GM19468 (cell line): ENCODE results near the gene FOXP2.
"Not testable (repeated sequence)": the region's sequence is repeated elsewhere in the genome, so short reads cannot be mapped to it uniquely, and the experiment has no call there.

ENCODE experiments used
- ATAC-seq: cut with Tn5 transposase; IDR thresholded peaks from one replicate; pipeline ENCODE4 v1.9.1; 2021; ENCODE audit warnings: mild to moderate bottlenecking, moderate library complexity, moderate number of reproducible peaks; ENCODE audit not compliant: unreplicated experiment; ENCODE audit errors: extremely low read depth

FOXP2 gene

DNA sequence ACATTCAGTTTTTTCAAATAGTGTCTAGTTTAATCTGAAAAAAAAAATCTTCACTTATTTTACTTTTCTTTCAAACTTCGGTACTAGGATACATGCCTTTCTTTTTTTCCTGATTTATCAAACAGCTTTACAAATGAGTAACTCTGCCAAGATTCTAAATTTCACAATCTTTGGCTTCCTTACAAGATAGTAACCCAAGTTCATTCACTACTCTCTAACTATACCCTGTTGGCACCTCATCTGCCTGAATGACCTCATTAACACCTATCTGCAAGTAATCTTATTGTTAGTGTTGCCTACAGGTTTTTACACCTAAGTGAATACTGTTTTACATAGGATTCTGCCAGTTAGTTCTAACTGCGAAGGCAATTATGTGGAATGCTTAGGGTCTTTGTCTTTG, 159.8 kb downstream of the FOXP2 start:
- ATAC-seq: no peak

DNA sequence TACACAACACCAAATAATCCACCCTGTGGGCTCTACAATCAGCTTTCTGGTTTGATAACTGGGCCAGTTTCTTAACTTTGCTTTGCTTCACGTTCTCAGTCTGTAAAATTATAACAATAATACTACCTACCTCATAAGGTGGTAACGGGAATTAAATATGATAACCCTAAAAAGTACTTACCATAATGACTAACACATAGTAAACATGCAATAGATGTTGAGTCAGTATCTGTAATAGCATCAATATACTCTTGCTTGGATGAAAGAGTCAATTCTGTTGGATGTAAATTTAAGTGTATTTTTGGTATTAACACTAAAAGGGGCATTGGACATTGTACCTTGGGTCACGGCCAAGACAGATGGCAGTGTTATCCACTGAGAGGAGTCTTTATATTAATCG, 160.5 kb downstream of the FOXP2 start:
- no peak for ATAC-seq

DNA sequence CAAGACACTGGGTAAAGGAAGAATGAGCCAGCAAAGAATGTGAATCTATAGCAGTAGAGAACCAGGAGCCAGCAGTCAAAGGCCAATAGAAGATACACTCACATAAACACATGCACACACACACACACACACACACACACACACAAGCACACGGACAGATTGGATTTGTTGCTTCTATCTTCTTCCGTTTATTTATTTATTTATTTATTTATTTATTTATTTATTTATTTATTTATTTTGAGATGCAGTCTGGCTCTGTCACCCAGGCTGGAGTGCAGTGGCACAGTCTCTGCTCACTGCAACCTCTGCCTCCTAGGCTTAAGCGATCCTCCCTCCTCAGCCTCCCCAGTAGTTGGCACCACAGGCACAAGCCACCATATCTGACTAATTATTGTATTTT, 166.3 kb downstream of the FOXP2 start:
- ATAC-seq: not testable (repeated sequence)

DNA sequence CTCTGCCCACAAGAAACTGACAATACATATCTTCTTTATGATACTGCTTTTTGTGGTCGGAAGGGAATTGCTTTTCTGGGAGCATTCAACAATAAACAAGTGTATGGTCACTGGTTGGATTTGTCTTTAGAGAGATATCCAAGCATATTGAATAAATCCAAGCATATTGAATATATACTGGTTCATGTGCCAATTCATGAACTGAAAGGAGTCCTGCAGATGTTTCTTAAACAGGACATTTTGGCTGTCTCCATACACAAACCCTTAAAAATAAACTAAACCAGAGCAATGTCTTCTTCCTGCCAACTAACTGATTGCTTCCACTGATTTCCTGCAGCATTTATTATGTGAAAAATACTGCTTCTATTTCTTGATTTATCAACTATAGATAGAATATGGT, 173.9 kb downstream of the FOXP2 start:
- ATAC-seq: no peak

DNA sequence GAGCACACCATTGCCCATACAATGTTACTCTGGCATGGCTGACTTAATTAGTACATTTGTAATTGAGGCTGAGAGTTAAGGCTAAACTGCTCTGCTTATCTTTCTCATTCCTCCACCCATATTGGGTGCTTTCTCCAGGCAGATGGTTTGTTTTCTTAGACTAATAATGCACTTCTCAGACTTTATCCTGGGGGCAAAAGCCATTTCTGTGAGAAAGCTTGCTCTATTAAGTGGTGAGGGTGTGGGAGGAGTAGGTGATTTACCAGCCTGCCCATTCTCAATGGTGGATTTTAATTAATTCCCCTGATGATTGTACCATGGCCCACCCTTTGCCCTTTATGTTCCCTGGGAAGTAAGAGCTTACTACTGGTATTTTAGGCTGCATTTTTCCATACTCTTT, 174.8 kb downstream of the FOXP2 start:
- no peak for ATAC-seq

DNA sequence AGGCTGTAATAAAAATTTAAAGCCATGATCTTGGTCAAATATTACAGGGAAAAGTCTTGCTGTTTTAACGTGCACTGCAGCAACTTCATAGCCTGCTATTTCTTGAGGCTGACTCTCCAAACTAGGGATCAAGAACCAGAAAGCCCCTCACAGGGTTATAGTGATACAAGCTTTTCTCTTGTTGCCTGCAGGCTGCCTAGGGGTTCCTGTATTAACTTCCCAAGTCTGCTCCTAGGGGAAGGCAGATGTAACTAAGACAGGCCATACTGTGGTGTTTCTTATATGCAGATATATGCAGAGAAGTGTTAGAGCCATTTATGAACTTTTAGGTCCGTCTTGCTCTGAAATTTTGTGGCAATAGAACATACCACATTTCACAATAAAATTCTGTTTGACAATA, 175.7 kb downstream of the FOXP2 start:
- no peak for ATAC-seq

- ATAC-seq: no peak
Measured at GRCh38 chr7:114598946-114599345, 184.3 kb downstream of the FOXP2 start.

DNA sequence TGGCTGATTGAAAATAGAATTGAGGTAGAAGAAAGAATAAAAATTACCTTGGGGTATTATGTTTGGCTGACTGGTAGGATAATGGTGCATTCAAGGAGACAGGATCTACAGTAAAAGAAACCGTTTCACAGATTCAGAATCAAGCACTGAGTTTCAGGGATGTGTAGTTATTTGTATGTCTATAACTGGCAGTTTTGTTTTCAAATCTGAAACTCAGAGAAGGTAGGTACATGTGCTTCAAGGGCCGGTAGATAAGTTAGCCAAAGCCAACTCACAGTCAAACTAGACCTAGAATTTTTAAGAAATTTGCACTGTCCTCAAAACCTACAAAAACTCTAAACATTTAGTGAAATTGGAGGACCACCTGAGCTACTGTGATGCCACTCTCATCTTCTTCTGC, 191.5 kb downstream of the FOXP2 start:
- no peak for ATAC-seq

DNA sequence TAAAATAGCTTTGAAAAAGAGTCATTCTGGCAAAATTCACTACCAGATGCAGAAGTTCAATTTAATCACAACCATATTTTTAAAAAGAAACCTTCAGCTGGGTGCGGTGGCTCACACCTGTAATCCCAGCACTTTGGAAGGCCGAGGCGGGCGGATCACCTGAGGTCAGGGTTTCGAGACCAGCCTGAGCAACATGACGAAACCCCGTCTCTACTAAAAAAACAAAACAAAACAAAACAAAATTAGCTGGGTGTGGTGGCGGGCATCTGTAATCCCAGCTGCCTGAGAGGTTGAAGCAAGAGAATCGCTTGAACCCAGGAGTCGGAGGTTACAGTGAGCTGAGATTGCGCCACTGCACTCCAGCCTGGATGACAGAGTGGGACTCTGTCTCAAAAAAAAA, 194.2 kb downstream of the FOXP2 start:
- not testable (repeated sequence) for ATAC-seq

GRCh38 chr7:114620208-114620607, 205.6 kb downstream of the FOXP2 start:
- ATAC-seq: no peak

DNA sequence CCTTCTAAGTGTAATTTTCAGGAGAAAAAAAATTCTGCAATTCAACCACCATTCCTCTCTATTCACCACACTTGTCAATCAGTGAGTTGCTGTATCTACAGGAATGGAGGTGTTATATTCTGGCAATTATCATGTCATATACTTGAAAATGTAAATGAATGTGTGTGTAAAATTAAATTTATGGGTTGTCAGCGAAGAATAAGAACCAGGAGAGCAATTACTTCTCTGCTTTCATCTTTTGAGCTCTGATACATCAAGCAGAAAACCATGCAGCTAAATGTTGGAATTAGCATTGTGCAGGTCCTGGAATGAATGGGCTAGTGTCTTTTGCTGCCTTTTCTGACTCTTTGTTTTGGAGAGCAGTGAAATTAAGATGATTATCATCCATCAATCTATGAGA, 207.6 kb downstream of the FOXP2 start:
- no peak for ATAC-seq

DNA sequence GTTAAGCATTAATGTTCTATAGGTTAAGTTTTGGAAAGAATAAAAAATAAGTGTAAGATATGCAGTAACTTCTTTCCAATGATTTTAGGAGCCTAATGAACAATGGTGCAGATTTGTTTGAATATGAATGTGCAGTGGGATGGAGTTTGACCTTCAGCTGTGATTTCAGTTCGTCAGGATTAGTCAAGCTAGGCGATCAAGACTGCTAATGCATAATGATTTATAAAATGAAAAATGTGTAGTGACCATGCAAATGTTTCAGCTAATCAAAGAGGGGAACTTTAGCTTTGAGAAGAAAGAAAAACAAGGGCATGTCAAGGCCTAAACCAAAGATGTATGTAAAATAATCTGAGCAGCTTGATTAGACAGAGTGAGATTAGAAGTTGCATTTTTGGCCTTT, 208.5 kb downstream of the FOXP2 start:
- no peak for ATAC-seq

- no peak for ATAC-seq
Measured at GRCh38 chr7:114627231-114627630, 212.6 kb downstream of the FOXP2 start.

DNA sequence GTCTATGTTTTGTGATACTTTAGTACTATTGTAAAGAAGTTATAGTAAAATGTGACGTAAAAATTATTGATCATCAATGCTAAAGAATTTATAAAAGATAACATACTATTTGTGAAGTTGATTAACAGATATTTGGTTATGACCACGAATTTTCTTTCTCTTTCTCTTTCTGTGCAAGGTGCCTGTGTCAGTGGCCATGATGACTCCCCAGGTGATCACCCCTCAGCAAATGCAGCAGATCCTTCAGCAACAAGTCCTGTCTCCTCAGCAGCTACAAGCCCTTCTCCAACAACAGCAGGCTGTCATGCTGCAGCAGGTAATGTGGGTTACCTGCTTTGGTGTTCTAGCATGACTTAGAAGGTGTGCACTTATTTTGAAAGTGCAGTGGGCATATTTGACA, 213.7 kb downstream of the FOXP2 start:
- no peak for ATAC-seq

GRCh38 chr7:114629762-114630161, 215.1 kb downstream of the FOXP2 start:
- ATAC-seq: no peak

GRCh38 chr7:114630201-114630990, 215.8 kb downstream of the FOXP2 start:
- no peak for ATAC-seq

DNA sequence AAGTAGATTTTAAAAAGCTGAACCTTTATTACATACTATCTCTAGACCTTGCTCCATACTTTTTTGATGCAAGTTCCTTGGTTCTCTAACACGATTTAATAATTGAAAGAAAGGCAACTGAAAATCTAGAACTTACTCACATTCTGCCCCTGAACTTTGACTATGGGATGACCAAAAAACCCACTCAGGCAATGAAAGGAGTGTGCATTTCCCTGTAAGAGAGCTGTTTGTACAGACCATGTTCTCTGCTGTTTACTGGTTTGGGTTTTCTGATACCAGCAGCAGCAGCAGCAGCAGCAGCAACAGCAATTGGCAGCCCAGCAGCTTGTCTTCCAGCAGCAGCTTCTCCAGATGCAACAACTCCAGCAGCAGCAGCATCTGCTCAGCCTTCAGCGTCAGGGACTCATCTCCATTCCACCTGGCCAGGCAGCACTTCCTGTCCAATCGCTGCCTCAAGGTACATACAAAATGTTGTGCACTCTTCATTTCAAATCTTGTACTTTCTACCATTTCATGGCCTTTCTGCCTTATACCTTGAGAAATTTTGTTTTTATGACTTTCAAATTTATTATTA, 216.7 kb downstream of the FOXP2 start:
- ATAC-seq: no peak

DNA sequence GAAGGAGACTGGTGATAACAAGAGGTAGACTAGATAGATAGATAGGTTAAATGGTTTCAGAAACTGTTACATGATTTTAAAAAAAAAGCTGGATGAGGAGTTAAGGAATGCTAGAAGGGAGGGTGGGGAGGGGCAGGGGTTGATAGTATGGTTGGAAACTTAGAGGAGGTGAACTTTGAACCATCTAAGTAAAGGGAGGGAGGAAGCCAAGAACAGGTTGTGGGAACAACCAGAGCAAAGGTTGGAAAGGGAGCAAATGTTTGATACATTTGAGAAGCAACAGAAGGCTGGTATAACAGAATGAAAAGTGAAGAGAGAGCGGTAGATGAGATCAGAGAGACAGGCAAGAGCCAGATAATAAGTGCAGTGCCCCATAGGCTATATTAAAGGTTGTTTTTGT, 224.8 kb downstream of the FOXP2 start:
- no peak for ATAC-seq

GRCh38 chr7:114644455-114644854, 229.8 kb downstream of the FOXP2 start:
- no peak for ATAC-seq

- no peak for ATAC-seq
Measured at GRCh38 chr7:114645451-114645850, 230.8 kb downstream of the FOXP2 start.

GRCh38 chr7:114647518-114647917, 232.9 kb downstream of the FOXP2 start:
- ATAC-seq: no peak

DNA sequence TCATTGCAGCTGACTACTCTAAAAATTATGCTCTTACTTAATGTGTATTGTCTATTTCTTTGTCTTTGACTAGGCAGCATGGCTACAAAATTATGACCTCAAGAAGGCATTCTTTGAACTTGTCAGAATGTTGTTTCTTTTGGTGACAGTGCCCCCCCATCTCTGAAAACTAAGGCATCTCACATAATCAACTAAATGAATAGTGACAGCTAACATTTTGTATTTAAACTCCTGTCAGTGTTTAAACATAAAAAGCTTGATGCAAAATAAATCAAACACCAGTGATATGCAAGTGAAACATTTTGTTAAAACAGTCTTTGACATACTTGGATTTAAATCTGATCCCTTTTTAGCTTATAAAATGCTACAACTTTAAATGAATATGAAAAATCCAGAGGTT, 233.5 kb downstream of the FOXP2 start:
- ATAC-seq: no peak
